Measurements from ENCODE around the gene VWF.

- TF ChIP-seq EZH2 (IDR thresholded peaks at IDR 0.05) (no peak), POLR2AphosphoS5 (IDR thresholded peaks at IDR 0.05; ENCODE audit: borderline replicate concordance, low read depth, low read length) (no peak), FOXP2 (optimal IDR thresholded peaks at IDR 0.05; ENCODE audit: control extremely low read depth, extremely low read length, insufficient read depth) (no peak)
Measured at GRCh38 chr12:6031001-6031400, 93.5 kb downstream of the VWF start.
